ENCODE data around the gene PPP2R5C. TPM values are rescaled to one million over a fixed set of nuclear protein-coding genes. Genes with fewer than 3 reads are reported as not detected.

Gene PPP2R5C
- polyA plus RNA-seq, 1 donor from 2014 or later: 111 TPM

DNA sequence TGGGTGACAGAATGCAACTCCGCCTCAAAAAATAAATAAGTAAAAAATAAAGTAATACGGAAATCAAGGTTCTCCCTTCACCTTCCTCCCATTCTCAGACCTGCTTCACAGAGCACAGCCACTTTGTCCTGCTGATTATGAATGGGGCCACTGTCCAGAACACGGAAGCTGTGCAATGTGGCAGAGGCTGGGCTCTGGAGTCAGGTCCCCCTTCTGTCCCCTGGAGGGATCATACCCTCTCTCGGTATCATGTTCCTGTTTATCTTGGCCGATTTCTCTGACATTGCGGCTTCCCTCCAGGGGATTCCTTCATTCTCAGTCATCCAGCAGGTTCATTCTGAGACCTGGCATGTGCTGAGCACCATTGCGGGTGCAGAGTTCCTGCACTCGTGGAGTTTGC is 11.3 kb downstream of the PPP2R5C start (continued):
- TF ChIP-seq RAD21 (conservative IDR thresholded peaks at IDR 0.05) (no peak), SMC3 (conservative IDR thresholded peaks at IDR 0.05; ENCODE audit: poor library complexity) (no peak)

GRCh38 chr14:101773378-101773777 is 11.9 kb downstream of the PPP2R5C start:
- no peak overlapping the region for H3K4me2 ChIP-seq (ENCODE audit: low read length)
- no peak overlapping the region for H3K4me3 ChIP-seq (ENCODE audit: low read length)
- no peak overlapping the region for H2AFZ ChIP-seq (ENCODE audit: low read depth, low read length)
- TF ChIP-seq SMC3 (conservative IDR thresholded peaks at IDR 0.05; ENCODE audit: poor library complexity) (no peak), EP300 (conservative IDR thresholded peaks at IDR 0.05; ENCODE audit: poor library complexity, severe bottlenecking) (no peak), MXI1 (conservative IDR thresholded peaks at IDR 0.05; ENCODE audit: poor library complexity, severe bottlenecking) (no peak), TAF1 (IDR thresholded peaks at IDR 0.05; ENCODE audit: low read depth) (no peak), RAD21 (conservative IDR thresholded peaks at IDR 0.05) (no peak), POLR2AphosphoS5 (IDR thresholded peaks at IDR 0.05) (no peak), REST (IDR thresholded peaks at IDR 0.05; ENCODE audit: borderline replicate concordance) (no peak), EZH2 (IDR thresholded peaks at IDR 0.05; ENCODE audit: borderline replicate concordance, insufficient read depth, low read length, poor library complexity, severe bottlenecking) (no peak)
- TF ChIP-seq, protein P1, sequence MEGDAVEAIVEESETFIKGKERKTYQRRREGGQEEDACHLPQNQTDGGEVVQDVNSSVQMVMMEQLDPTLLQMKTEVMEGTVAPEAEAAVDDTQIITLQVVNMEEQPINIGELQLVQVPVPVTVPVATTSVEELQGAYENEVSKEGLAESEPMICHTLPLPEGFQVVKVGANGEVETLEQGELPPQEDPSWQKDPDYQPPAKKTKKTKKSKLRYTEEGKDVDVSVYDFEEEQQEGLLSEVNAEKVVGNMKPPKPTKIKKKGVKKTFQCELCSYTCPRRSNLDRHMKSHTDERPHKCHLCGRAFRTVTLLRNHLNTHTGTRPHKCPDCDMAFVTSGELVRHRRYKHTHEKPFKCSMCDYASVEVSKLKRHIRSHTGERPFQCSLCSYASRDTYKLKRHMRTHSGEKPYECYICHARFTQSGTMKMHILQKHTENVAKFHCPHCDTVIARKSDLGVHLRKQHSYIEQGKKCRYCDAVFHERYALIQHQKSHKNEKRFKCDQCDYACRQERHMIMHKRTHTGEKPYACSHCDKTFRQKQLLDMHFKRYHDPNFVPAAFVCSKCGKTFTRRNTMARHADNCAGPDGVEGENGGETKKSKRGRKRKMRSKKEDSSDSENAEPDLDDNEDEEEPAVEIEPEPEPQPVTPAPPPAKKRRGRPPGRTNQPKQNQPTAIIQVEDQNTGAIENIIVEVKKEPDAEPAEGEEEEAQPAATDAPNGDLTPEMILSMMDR (IDR thresholded peaks at IDR 0.05; ENCODE audit: poor library complexity, severe bottlenecking): no peak
- no peaks in the 10 kb centered on the region for H4K20me1 ChIP-seq (ENCODE audit: insufficient read depth)
- H3K27me3 ChIP-seq (ENCODE audit: insufficient read depth, low read depth, low read length): no peaks in the 10 kb centered on the region
- H3K9ac ChIP-seq (ENCODE audit: low read length): no peak overlapping the region
- H3F3A ChIP-seq (ENCODE audit: insufficient read depth, low read length, poor library complexity, severe bottlenecking): no peaks in the 10 kb centered on the region
- H3K27ac ChIP-seq (ENCODE audit: low read length): no peak overlapping the region
- no peaks in the 10 kb centered on the region for H3K9me2 ChIP-seq (ENCODE audit: insufficient read depth, low read length)
- H3K9me3 ChIP-seq (ENCODE audit: low read length): no peaks in the 10 kb centered on the region
- H3K36me3 ChIP-seq (ENCODE audit: insufficient read depth, low read length): no peaks in the 10 kb centered on the region
- H3K79me2 ChIP-seq (replicated peaks; ENCODE audit: insufficient read depth, low read length): no peaks in the 10 kb centered on the region

GRCh38 chr14:101774006-101774795 is 12.7 kb downstream of the PPP2R5C start:
- H4K20me1 ChIP-seq (ENCODE audit: insufficient read depth): no peaks in the 10 kb centered on the region
- H3K4me3 ChIP-seq (ENCODE audit: low read length): no peak overlapping the region
- H3K79me2 ChIP-seq (replicated peaks; ENCODE audit: insufficient read depth, low read length): no peaks in the 10 kb centered on the region
- H3K4me2 ChIP-seq (ENCODE audit: low read length): no peak overlapping the region
- no peak overlapping the region for H3K9ac ChIP-seq (ENCODE audit: low read length)
- peaks cover 4% of the 10 kb centered on the region for H3K27me3 ChIP-seq (ENCODE audit: insufficient read depth, low read depth, low read length)
- H2AFZ ChIP-seq (ENCODE audit: low read depth, low read length): no peak overlapping the region
- no peak overlapping the region for H3K27ac ChIP-seq (ENCODE audit: low read length)
- H3K36me3 ChIP-seq (ENCODE audit: insufficient read depth, low read length): no peaks in the 10 kb centered on the region
- no peaks in the 10 kb centered on the region for H3K9me3 ChIP-seq (ENCODE audit: low read length)
- no peaks in the 10 kb centered on the region for H3F3A ChIP-seq (ENCODE audit: insufficient read depth, low read length, poor library complexity, severe bottlenecking)
- no peak for TF ChIP-seq TAF1 (IDR thresholded peaks at IDR 0.05; ENCODE audit: low read depth)
- TF ChIP-seq, protein P1 (IDR thresholded peaks at IDR 0.05; ENCODE audit: poor library complexity, severe bottlenecking): no peak
- no peak for TF ChIP-seq EZH2 (IDR thresholded peaks at IDR 0.05; ENCODE audit: borderline replicate concordance, insufficient read depth, low read length, poor library complexity, severe bottlenecking)
- TF ChIP-seq REST (IDR thresholded peaks at IDR 0.05; ENCODE audit: borderline replicate concordance): no peak
- TF ChIP-seq POLR2AphosphoS5 (IDR thresholded peaks at IDR 0.05): no peak
- H3K9me2 ChIP-seq (ENCODE audit: insufficient read depth, low read length): no peaks in the 10 kb centered on the region
